Hepatocyte (in vitro differentiated cells): ENCODE data around the gene G2E3. TPM values are rescaled to one million over a fixed set of nuclear protein-coding genes. Genes with fewer than 3 reads are reported as not detected.
A peak's percentile ranks its signal among the peaks of the same experiment; 100 is the strongest.

Source experiments
- DNase-seq: peaks from one replicate; pipeline ENCODE4 v3.0.0-alpha.2; 2016; ENCODE audit warnings: low spot score
- H2AFZ ChIP-seq: fragments of 200-600 bp; sonication (generic); 2 replicates; pipeline ENCODE4 v1.6.0; 2016; ENCODE audit warnings: antibody characterized with exemption, mild to moderate bottlenecking
- H3K27ac ChIP-seq: fragments of 200-600 bp; sonication (generic); 2 replicates; pipeline ENCODE4 v1.5.1; 2016; ENCODE audit warnings: mild to moderate bottlenecking
- H3K27me3 ChIP-seq: fragments of 200-600 bp; sonication (generic); 2 replicates; pipeline ENCODE4 v1.6.1; 2016
- H3K36me3 ChIP-seq: fragments of 200-600 bp; sonication (generic); replicated peaks from 2 replicates; pipeline ENCODE4 v1.5.1; 2016; ENCODE audit warnings: low read depth; ENCODE audit not compliant: insufficient read depth
- H3K4me1 ChIP-seq: fragments of 200-600 bp; sonication (generic); 2 replicates; pipeline ENCODE4 v1.5.1; 2016; ENCODE audit warnings: mild to moderate bottlenecking, moderate library complexity; ENCODE audit not compliant: insufficient read depth
- H3K4me2 ChIP-seq: fragments of 200-600 bp; sonication (generic); 2 replicates; pipeline ENCODE4 v1.6.0; 2016
- H3K4me3 ChIP-seq: fragments of 200-600 bp; sonication (generic); 2 replicates; pipeline ENCODE4 v1.5.1; 2016; ENCODE audit warnings: mild to moderate bottlenecking
- H3K79me2 ChIP-seq: fragments of 200-600 bp; sonication (generic); 2 replicates; pipeline ENCODE4 v1.6.0; 2017; ENCODE audit warnings: mild to moderate bottlenecking
- H3K9me2 ChIP-seq: fragments of 200-600 bp; sonication (generic); replicated peaks from 2 replicates; pipeline ENCODE4 v1.6.0; 2017; ENCODE audit warnings: mild to moderate bottlenecking; ENCODE audit not compliant: insufficient read depth
- H3K9me3 ChIP-seq: fragments of 200-600 bp; sonication (generic); 2 replicates; pipeline ENCODE4 v1.5.1; 2016; ENCODE audit warnings: low read depth, mild to moderate bottlenecking
- H4K20me1 ChIP-seq: fragments of 200-600 bp; sonication (generic); 2 replicates; pipeline ENCODE4 v1.6.0; 2016; ENCODE audit warnings: mild to moderate bottlenecking; ENCODE audit not compliant: insufficient read depth, poor library complexity, severe bottlenecking
- CTCF ChIP-seq: fragments of 200-600 bp; sonication (generic); IDR thresholded peaks from 2 replicates; pipeline ENCODE4 v1.5.1; 2016; ENCODE audit warnings: antibody characterized with exemption, mild to moderate bottlenecking; ENCODE audit not compliant: poor library complexity
- EZH2 ChIP-seq: fragments of 200-600 bp; sonication (generic); IDR thresholded peaks from 2 replicates; pipeline ENCODE4 v1.6.1; 2016; ENCODE audit warnings: antibody characterized with exemption, mild to moderate bottlenecking, borderline replicate concordance
- EZH2phosphoT487 ChIP-seq: fragments of 200-600 bp; sonication (generic); IDR thresholded peaks from one replicate; pipeline ENCODE4 v1.6.1; 2018; ENCODE audit warnings: antibody characterized with exemption, mild to moderate bottlenecking, low read depth, moderate library complexity; ENCODE audit not compliant: unreplicated experiment, severe bottlenecking
- WGBS: methylation state at CpG from one replicate; pipeline ENCODE4 v1.1.6; 2016; ENCODE audit warnings: low lambda C conversion rate; ENCODE audit errors: missing lambda C conversion rate; 5-methylcytosine and 5-hydroxymethylcytosine counted together
- polyA plus RNA-seq: library from polyadenylated mRNA; unstranded; fragments of >200 nt; fragmentation: Nextera tagmentation; extraction: Ambion mirVana; gene quantifications from 2 replicates; pipeline ENCODE4 v1.2.1, GENCODE V29; 2016
- total RNA-seq: library from RNA; depleted of rRNA; stranded (reverse); fragments of >200 nt; gene quantifications from 2 replicates; pipeline ENCODE4 v1.2.3, GENCODE V29; 2014

G2E3 gene
- total and polyA plus RNA-seq, 2 experiments from 2014 or later, result 9.7 to 16.7 TPM

- Histone ChIP-seq H3K9me2 (no peaks in the 10 kb centered on the region), H3K36me3 (no peaks in the 10 kb centered on the region), H4K20me1 (no peaks in the 10 kb centered on the region), H3K27me3 (no peaks in the 10 kb centered on the region), H2AFZ (no peak overlapping the region), H3K4me1 (peaks cover 7% of the 10 kb centered on the region), H3K27ac (no peak overlapping the region), H3K79me2 (no peaks in the 10 kb centered on the region), H3K4me2 (no peak overlapping the region), H3K4me3 (no peak overlapping the region), H3K9me3 (no peaks in the 10 kb centered on the region)
- peak; percentile 50 for DNase-seq
- TF ChIP-seq EZH2phosphoT487 (no peak), CTCF (peak; percentile 34)
- 74% methylated on average over 6 of the region's 6 CpGs for WGBS
Measured at GRCh38 chr14:30610787-30611343, 51.9 kb downstream of the G2E3 start.

- 95% methylated on average over 2 of the region's 2 CpGs for WGBS
- Histone ChIP-seq H3K27me3 (no peaks in the 10 kb centered on the region), H3K4me2 (no peak overlapping the region)
Measured at GRCh38 chr14:30614155-30614554, 55.2 kb downstream of the G2E3 start.

GRCh38 chr14:30620178-30620577, 61.2 kb downstream of the G2E3 start:
- Histone ChIP-seq H3K36me3 (no peaks in the 10 kb centered on the region), H4K20me1 (peaks cover 6% of the 10 kb centered on the region), H3K79me2 (peaks cover 27% of the 10 kb centered on the region), H3K4me3 (no peak overlapping the region), H3K9me3 (no peaks in the 10 kb centered on the region), H2AFZ (no peak overlapping the region), H3K27ac (no peak overlapping the region), H3K27me3 (no peaks in the 10 kb centered on the region), H3K4me2 (no peak overlapping the region), H3K9me2 (no peaks in the 10 kb centered on the region), H3K4me1 (peaks cover 3% of the 10 kb centered on the region)
- WGBS, result 95% methylated on average over 1 of the region's 1 CpG
- DNase-seq, result no peak
- TF ChIP-seq EZH2 (no peak), EZH2phosphoT487 (no peak)

More at GRCh38 chr14:30614155-30614554, 55.2 kb downstream of the G2E3 start:
- TF ChIP-seq CTCF, result no peak
- TF ChIP-seq EZH2, result no peak
- TF ChIP-seq EZH2phosphoT487, result no peak
- no peak for DNase-seq
- Histone ChIP-seq H3K4me1 (peaks cover 7% of the 10 kb centered on the region), H2AFZ (no peak overlapping the region), H3K27ac (no peak overlapping the region), H3K79me2 (no peaks in the 10 kb centered on the region), H3K9me2 (no peaks in the 10 kb centered on the region), H3K9me3 (no peaks in the 10 kb centered on the region), H4K20me1 (no peaks in the 10 kb centered on the region), H3K4me3 (no peak overlapping the region), H3K36me3 (no peaks in the 10 kb centered on the region)

- Histone ChIP-seq H2AFZ (peak overlapping the region; percentile 97), H3K4me3 (peak overlapping the region; percentile 63), H3K36me3 (no peaks in the 10 kb centered on the region), H3K4me2 (peak overlapping the region; percentile 83), H3K27me3 (no peaks in the 10 kb centered on the region), H3K9me2 (no peaks in the 10 kb centered on the region), H3K27ac (peak overlapping the region; percentile 94), H4K20me1 (peaks cover 6% of the 10 kb centered on the region), H3K9me3 (no peaks in the 10 kb centered on the region), H3K4me1 (peaks cover 3% of the 10 kb centered on the region), H3K79me2 (peaks cover 40% of the 10 kb centered on the region)
- WGBS, result 33% methylated on average over 17 of the region's 17 CpGs
- TF ChIP-seq EZH2 (no peak), EZH2phosphoT487 (no peak), CTCF (no peak)
- peak; percentile 10 for DNase-seq
Measured at GRCh38 chr14:30621354-30621939, 62.5 kb downstream of the G2E3 start.
